ENCODE data around the gene ECPAS. TPM values are rescaled to one million over a fixed set of nuclear protein-coding genes. Genes with fewer than 3 reads are reported as not detected.

ECPAS gene
- total RNA-seq, 1 experiment from 2014 or later: 122 TPM

GRCh38 chr9:111482694-111483438 is 1.3 kb downstream of the ECPAS start:
- ChIA-PET POLR2A (interaction anchor here (0.7 to 1.5 kb wide), 5 partner anchors 33 to 51 kb away, joined by 3 to 7 read pairs (median 5); partner anchors contain the start of gene ZNF483), CTCF (interaction anchor here (0.6 kb wide), 1 partner anchor 132 kb away, joined by 4 read pairs; no protein-coding TSS in a partner anchor)
- 0 out of 2 replicates have a peak, but pooled peaks cover 2% of the 10 kb centered on the region for H3K9me3 Mint-ChIP-seq
- peaks cover 34% of the 10 kb centered on the region for H3K4me1 Mint-ChIP-seq
- H3K27me3 Mint-ChIP-seq (ENCODE audit: low read depth): no peaks in the 10 kb centered on the region
- H3K4me3 Mint-ChIP-seq: peak overlapping the region; percentile 77
- ATAC-seq: peak; percentile 63
- peak overlapping the region; percentile 95 for H3K27ac Mint-ChIP-seq
- peak; percentile 75 for DNase-seq (ENCODE audit: low spot score)
- H3K36me3 Mint-ChIP-seq: no peaks in the 10 kb centered on the region
- TF ChIP-seq ESRRA (CRISPR knock-in tag; IDR thresholded peaks at IDR 0.05; ENCODE audit: borderline replicate concordance) (no peak), ZNF317 (CRISPR knock-in tag; IDR thresholded peaks at IDR 0.05; ENCODE audit: borderline replicate concordance, low read depth) (0 out of 2 replicates have a peak, but pooled peaks have one; percentile 11), FOXK1 (CRISPR knock-in tag; IDR thresholded peaks at IDR 0.05) (no peak), GTF2I (CRISPR knock-in tag; conservative IDR thresholded peaks at IDR 0.05) (no peak), ZNF423 (CRISPR knock-in tag; IDR thresholded peaks at IDR 0.05) (no peak), SOX15 (CRISPR knock-in tag; IDR thresholded peaks at IDR 0.05) (no peak), NFYB (CRISPR knock-in tag; conservative IDR thresholded peaks at IDR 0.05; ENCODE audit: low read depth) (no peak), ZNF263 (CRISPR knock-in tag; IDR thresholded peaks at IDR 0.05; ENCODE audit: low read depth) (no peak), GRHL2 (CRISPR knock-in tag; IDR thresholded peaks at IDR 0.05; ENCODE audit: insufficient replicate concordance, severe bottlenecking) (no peak), FOXP1 (CRISPR knock-in tag; IDR thresholded peaks at IDR 0.05; ENCODE audit: borderline replicate concordance) (0 out of 2 replicates have a peak, but pooled peaks have one; percentile 20), HMGXB4 (CRISPR knock-in tag; IDR thresholded peaks at IDR 0.05) (no peak; the same call in 1 of the 2 replicates), JAZF1 (CRISPR knock-in tag; IDR thresholded peaks at IDR 0.05) (no peak), RELA (CRISPR knock-in tag; IDR thresholded peaks at IDR 0.05; ENCODE audit: borderline replicate concordance) (no peak), TEAD1 (CRISPR knock-in tag; IDR thresholded peaks at IDR 0.05) (0 out of 2 replicates have a peak, but pooled peaks have one; percentile 55), ZNF121 (CRISPR knock-in tag; IDR thresholded peaks at IDR 0.05) (no peak), ZNF425 (CRISPR knock-in tag; conservative IDR thresholded peaks at IDR 0.05) (no peak), MXD4 (CRISPR knock-in tag; IDR thresholded peaks at IDR 0.05; ENCODE audit: borderline replicate concordance) (no peak), SP1 (CRISPR knock-in tag; conservative IDR thresholded peaks at IDR 0.05) (0 out of 2 replicates have a peak, but pooled peaks have one; percentile 40), NR2C2 (CRISPR knock-in tag; IDR thresholded peaks at IDR 0.05) (no peak), IRF1 (CRISPR knock-in tag; IDR thresholded peaks at IDR 0.05) (no peak), HMGA2 (CRISPR knock-in tag; IDR thresholded peaks at IDR 0.05) (no peak), ELF4 (CRISPR knock-in tag; IDR thresholded peaks at IDR 0.05; ENCODE audit: low read depth) (0 out of 2 replicates have a peak, but pooled peaks have one; percentile 48)
- TF ChIP-seq, protein P1, sequence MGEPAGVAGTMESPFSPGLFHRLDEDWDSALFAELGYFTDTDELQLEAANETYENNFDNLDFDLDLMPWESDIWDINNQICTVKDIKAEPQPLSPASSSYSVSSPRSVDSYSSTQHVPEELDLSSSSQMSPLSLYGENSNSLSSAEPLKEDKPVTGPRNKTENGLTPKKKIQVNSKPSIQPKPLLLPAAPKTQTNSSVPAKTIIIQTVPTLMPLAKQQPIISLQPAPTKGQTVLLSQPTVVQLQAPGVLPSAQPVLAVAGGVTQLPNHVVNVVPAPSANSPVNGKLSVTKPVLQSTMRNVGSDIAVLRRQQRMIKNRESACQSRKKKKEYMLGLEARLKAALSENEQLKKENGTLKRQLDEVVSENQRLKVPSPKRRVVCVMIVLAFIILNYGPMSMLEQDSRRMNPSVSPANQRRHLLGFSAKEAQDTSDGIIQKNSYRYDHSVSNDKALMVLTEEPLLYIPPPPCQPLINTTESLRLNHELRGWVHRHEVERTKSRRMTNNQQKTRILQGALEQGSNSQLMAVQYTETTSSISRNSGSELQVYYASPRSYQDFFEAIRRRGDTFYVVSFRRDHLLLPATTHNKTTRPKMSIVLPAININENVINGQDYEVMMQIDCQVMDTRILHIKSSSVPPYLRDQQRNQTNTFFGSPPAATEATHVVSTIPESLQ (CRISPR knock-in tag; IDR thresholded peaks at IDR 0.05): no peak
- TF ChIP-seq, protein P2, sequence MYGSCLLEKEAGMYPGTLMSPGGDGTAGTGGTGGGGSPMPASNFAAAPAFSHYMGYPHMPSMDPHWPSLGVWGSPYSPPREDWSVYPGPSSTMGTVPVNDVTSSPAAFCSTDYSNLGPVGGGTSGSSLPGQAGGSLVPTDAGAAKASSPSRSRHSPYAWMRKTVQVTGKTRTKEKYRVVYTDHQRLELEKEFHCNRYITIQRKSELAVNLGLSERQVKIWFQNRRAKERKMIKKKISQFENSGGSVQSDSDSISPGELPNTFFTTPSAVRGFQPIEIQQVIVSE (CRISPR knock-in tag; IDR thresholded peaks at IDR 0.05; ENCODE audit: borderline replicate concordance): no peak
- TF ChIP-seq, protein P3, sequence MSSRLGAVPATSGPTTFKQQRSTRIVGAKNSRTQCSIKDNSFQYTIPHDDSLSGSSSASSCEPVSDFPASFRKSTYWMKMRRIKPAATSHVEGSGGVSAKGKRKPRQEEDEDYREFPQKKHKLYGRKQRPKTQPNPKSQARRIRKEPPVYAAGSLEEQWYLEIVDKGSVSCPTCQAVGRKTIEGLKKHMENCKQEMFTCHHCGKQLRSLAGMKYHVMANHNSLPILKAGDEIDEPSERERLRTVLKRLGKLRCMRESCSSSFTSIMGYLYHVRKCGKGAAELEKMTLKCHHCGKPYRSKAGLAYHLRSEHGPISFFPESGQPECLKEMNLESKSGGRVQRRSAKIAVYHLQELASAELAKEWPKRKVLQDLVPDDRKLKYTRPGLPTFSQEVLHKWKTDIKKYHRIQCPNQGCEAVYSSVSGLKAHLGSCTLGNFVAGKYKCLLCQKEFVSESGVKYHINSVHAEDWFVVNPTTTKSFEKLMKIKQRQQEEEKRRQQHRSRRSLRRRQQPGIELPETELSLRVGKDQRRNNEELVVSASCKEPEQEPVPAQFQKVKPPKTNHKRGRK (CRISPR knock-in tag; IDR thresholded peaks at IDR 0.05; ENCODE audit: borderline replicate concordance): no peak
- TF ChIP-seq, protein P4, sequence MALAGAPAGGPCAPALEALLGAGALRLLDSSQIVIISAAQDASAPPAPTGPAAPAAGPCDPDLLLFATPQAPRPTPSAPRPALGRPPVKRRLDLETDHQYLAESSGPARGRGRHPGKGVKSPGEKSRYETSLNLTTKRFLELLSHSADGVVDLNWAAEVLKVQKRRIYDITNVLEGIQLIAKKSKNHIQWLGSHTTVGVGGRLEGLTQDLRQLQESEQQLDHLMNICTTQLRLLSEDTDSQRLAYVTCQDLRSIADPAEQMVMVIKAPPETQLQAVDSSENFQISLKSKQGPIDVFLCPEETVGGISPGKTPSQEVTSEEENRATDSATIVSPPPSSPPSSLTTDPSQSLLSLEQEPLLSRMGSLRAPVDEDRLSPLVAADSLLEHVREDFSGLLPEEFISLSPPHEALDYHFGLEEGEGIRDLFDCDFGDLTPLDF (CRISPR knock-in tag; IDR thresholded peaks at IDR 0.05): no peak
- TF ChIP-seq, protein P5, sequence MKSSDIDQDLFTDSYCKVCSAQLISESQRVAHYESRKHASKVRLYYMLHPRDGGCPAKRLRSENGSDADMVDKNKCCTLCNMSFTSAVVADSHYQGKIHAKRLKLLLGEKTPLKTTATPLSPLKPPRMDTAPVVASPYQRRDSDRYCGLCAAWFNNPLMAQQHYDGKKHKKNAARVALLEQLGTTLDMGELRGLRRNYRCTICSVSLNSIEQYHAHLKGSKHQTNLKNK (CRISPR knock-in tag; IDR thresholded peaks at IDR 0.05): no peak

Measured in WTC11 (cell line).